Thymus (tissue), 14 donors: ENCODE results near the gene GDF7. TPM values are rescaled to one million over a fixed set of nuclear protein-coding genes. Genes with fewer than 3 reads are reported as not detected.

ENCODE experiments used
- DNase-seq, 9 donors: peaks; one replicate each; pipeline ENCODE4 v3.0.0-alpha.2; 2013; ENCODE audit warnings: low spot score in 9 of 9, low read depth in 6 of 9, missing footprints in 1 of 9
- H3K27ac ChIP-seq, 2 donors: one replicate each; pipeline ENCODE4 v1.5.1; 2013; ENCODE audit warnings: control low read depth in 1 of 2, low read depth in 1 of 2, low read length in 1 of 2, mild to moderate bottlenecking in 1 of 2, moderate library complexity in 1 of 2
- H3K27me3 ChIP-seq, 2 donors: one replicate each; pipeline ENCODE4 v1.5.1; 2013; ENCODE audit warnings: low read length in 1 of 2; ENCODE audit not compliant: control insufficient read depth in 2 of 2, insufficient read depth in 1 of 2
- H3K36me3 ChIP-seq, 2 donors: one replicate each; pipeline ENCODE4 v1.5.1; 2013; ENCODE audit warnings: low read length in 1 of 2, mild to moderate bottlenecking in 1 of 2, moderate library complexity in 1 of 2; ENCODE audit not compliant: control insufficient read depth in 2 of 2, insufficient read depth in 2 of 2
- H3K4me1 ChIP-seq, 2 donors: one replicate each; pipeline ENCODE4 v1.5.1; 2013; ENCODE audit warnings: low read length in 2 of 2; ENCODE audit not compliant: control insufficient read depth in 2 of 2, insufficient read depth in 2 of 2
- H3K4me3 ChIP-seq, 2 donors: one replicate each; pipeline ENCODE4 v1.5.1; 2013; ENCODE audit warnings: low read length in 2 of 2, control low read depth in 1 of 2, mild to moderate bottlenecking in 1 of 2
- H3K9me3 ChIP-seq, 2 donors: one replicate each; pipeline ENCODE4 v1.5.1; 2013; ENCODE audit warnings: low read length in 1 of 2, mild to moderate bottlenecking in 1 of 2; ENCODE audit not compliant: control insufficient read depth in 2 of 2, insufficient read depth in 1 of 2
- WGBS: extraction: QIAGEN DNeasy Blood & Tissue Kit; methylation state at CpG from one replicate; pipeline ENCODE4 v1.1.7; 2013; 5-methylcytosine and 5-hydroxymethylcytosine counted together
- long read RNA-seq, 10 donors: transcript quantifications; one replicate each; lab custom pipeline, GENCODE V29; 2026
- polyA plus RNA-seq: library from polyadenylated mRNA; stranded (reverse); fragments of 200-250 nt; gene quantifications from one replicate; pipeline ENCODE4 v1.2.3, GENCODE V29; 2013
- total RNA-seq: library from RNA; stranded (reverse); fragments of 120-200 nt; gene quantifications from one replicate; pipeline ENCODE4 v1.2.4, GENCODE V29; 2013
- donor health status: healthy.

Gene GDF7
- total RNA-seq (0.09 TPM), polyA plus RNA-seq (0.34 TPM)
- long read RNA-seq, donor 1, result 0 reads
- long read RNA-seq, donor 2, result 0 reads
- long read RNA-seq, donor 3, result 0 reads
- long read RNA-seq, donor 4, result 0 reads
- long read RNA-seq, donor 5, result 0 reads
- long read RNA-seq, donor 6, result 0 reads
- long read RNA-seq, donor 7, full-length matches to known transcripts, result 1 of 1 reads
- long read RNA-seq, donor 7, partial matches to known transcripts, result 0 of 1 reads
- long read RNA-seq, donor 7, other reads (novel, unspliced or antisense), result 0 of 1 reads
- long read RNA-seq, donor 8, result 0 reads
- long read RNA-seq, donor 9, result 0 reads
- long read RNA-seq, donor 10, result 0 reads

GRCh38 chr2:20666304-20667150 is at the start of gene GDF7:
TSS of gene GDF7 (plus strand) at chr2:20667144. CDS start at chr2:20667240, 96 bp downstream.
- H3K27ac ChIP-seq, result no peak within 1 kb of the TSS
- 1% methylated on average over 86 of the region's 86 CpGs for WGBS
- peaks cover 85 to 98% of the 10 kb centered on the region in 2 donors for H3K27me3 ChIP-seq
- no peak for DNase-seq
- peak within 1 kb of the TSS in 1 of 2 donors; percentile 33 for H3K4me3 ChIP-seq
- peaks cover 0 to 3% of the 10 kb centered on the region in 2 donors for H3K4me1 ChIP-seq
- H3K36me3 ChIP-seq, result no peaks in the 10 kb centered on the region
- peaks cover 0 to 6% of the 10 kb centered on the region in 2 donors for H3K9me3 ChIP-seq

- WGBS, result 88% methylated on average over 14 of the region's 14 CpGs
- DNase-seq, result peak in 1 of 9 donors; percentile 20
- Histone ChIP-seq H3K36me3 (no peaks in the 10 kb centered on the region), H3K9me3 (no peaks in the 10 kb centered on the region), H3K27me3 (no peaks in the 10 kb centered on the region), H3K4me1 (peaks cover 0 to 11% of the 10 kb centered on the region in 2 donors), H3K4me3 (no peak overlapping the region), H3K27ac (peak overlapping the region in 1 of 2 donors; percentile 66)
Observed at GRCh38 chr2:20617892-20618467, 49.0 kb upstream of the GDF7 start.

GRCh38 chr2:20618468-20618885 is 48.5 kb upstream of the GDF7 start:
- WGBS, result 90% methylated on average over 10 of the region's 10 CpGs
- no peak for DNase-seq
- H3K9me3 ChIP-seq, result no peaks in the 10 kb centered on the region

GRCh38 chr2:20618886-20619521 is 47.9 kb upstream of the GDF7 start:
- no peak for DNase-seq
- peaks cover 0 to 11% of the 10 kb centered on the region in 2 donors for H3K4me1 ChIP-seq
- H3K27ac ChIP-seq, result no peak overlapping the region
- no peaks in the 10 kb centered on the region for H3K27me3 ChIP-seq
- 94% methylated on average over 15 of the region's 15 CpGs for WGBS
- H3K36me3 ChIP-seq, result peaks cover 0 to 3% of the 10 kb centered on the region in 2 donors
- no peaks in the 10 kb centered on the region for H3K9me3 ChIP-seq
- H3K4me3 ChIP-seq, result no peak overlapping the region

More at GRCh38 chr2:20618468-20618885, 48.5 kb upstream of the GDF7 start:
- H3K27me3 ChIP-seq, result no peaks in the 10 kb centered on the region
- H3K4me3 ChIP-seq, result no peak overlapping the region
- peaks cover 0 to 11% of the 10 kb centered on the region in 2 donors for H3K4me1 ChIP-seq
- no peaks in the 10 kb centered on the region for H3K36me3 ChIP-seq
- H3K27ac ChIP-seq, result peak overlapping the region in 1 of 2 donors; percentile 11

- no peaks in the 10 kb centered on the region for H3K27me3 ChIP-seq
- H3K4me1 ChIP-seq, result peaks cover 0 to 11% of the 10 kb centered on the region in 2 donors
- peaks cover 0 to 6% of the 10 kb centered on the region in 2 donors for H3K36me3 ChIP-seq
- H3K9me3 ChIP-seq, result no peaks in the 10 kb centered on the region
- no peak overlapping the region for H3K27ac ChIP-seq
- no peak overlapping the region for H3K4me3 ChIP-seq
- WGBS, result 96% methylated on average over 13 of the region's 13 CpGs
- DNase-seq, result no peak
Observed at GRCh38 chr2:20619624-20620024, 47.3 kb upstream of the GDF7 start.

- Histone ChIP-seq H3K27me3 (no peaks in the 10 kb centered on the region), H3K36me3 (peaks cover 0 to 6% of the 10 kb centered on the region in 2 donors), H3K4me1 (peaks cover 0 to 11% of the 10 kb centered on the region in 2 donors), H3K9me3 (no peaks in the 10 kb centered on the region), H3K4me3 (no peak overlapping the region), H3K27ac (no peak overlapping the region)
- no peak for DNase-seq
- 97% methylated on average over 8 of the region's 8 CpGs for WGBS
Observed at GRCh38 chr2:20620271-20620681, 46.7 kb upstream of the GDF7 start.

GRCh38 chr2:20620696-20621365 is 46.1 kb upstream of the GDF7 start:
- no peak overlapping the region for H3K27ac ChIP-seq
- no peak overlapping the region for H3K4me3 ChIP-seq
- H3K36me3 ChIP-seq, result peaks cover 0 to 6% of the 10 kb centered on the region in 2 donors
- H3K27me3 ChIP-seq, result no peaks in the 10 kb centered on the region
- no peaks in the 10 kb centered on the region for H3K9me3 ChIP-seq
- 85% methylated on average over 4 of the region's 4 CpGs for WGBS
- peaks cover 0 to 11% of the 10 kb centered on the region in 2 donors for H3K4me1 ChIP-seq
- no peak for DNase-seq
